Neutrophil (primary cell): ENCODE results near the gene TRAF1.

Experiments used
- H3K27ac ChIP-seq: fragments of 200-600 bp; sonication (generic); 2 replicates; pipeline ENCODE4 v1.5.1; 2016; ENCODE audit warnings: mild to moderate bottlenecking, moderate library complexity
- H3K27me3 ChIP-seq: fragments of 200-600 bp; sonication (generic); 2 replicates; pipeline ENCODE4 v1.6.0; 2016; ENCODE audit warnings: mild to moderate bottlenecking
- H3K36me3 ChIP-seq: fragments of 200-600 bp; sonication (generic); 2 replicates; pipeline ENCODE4 v1.5.1; 2017
- H3K4me1 ChIP-seq, 2 experiments: fragments of 200-600 bp in 1 of 2; sonication (generic) in 1 of 2; 1 replicate in 1 of 2; 2 replicates in 1 of 2; pipeline versions ENCODE4 v1.5.1 to v1.6.1; 2013 to 2016; ENCODE audit warnings: low read depth in 1 of 2, low read length in 1 of 2, mild to moderate bottlenecking in 1 of 2, moderate library complexity in 1 of 2; ENCODE audit not compliant: control insufficient read depth in 1 of 2, insufficient read depth in 1 of 2
- H3K4me3 ChIP-seq, 2 experiments: fragments of 200-600 bp in 1 of 2; sonication (generic) in 1 of 2; 1 replicate in 1 of 2; 2 replicates in 1 of 2; pipeline ENCODE4 v1.5.1; 2013 to 2016; ENCODE audit warnings: low read depth in 1 of 2, low read length in 1 of 2, mild to moderate bottlenecking in 1 of 2, moderate library complexity in 1 of 2
- H3K9me3 ChIP-seq: fragments of 200-600 bp; sonication (generic); 2 replicates; pipeline ENCODE4 v1.5.1; 2016
- TF ChIP-seq, protein P1 (sequence below): fragments of 200-600 bp; sonication (generic); IDR thresholded peaks from 2 replicates; pipeline ENCODE4 v1.5.1; 2016; ENCODE audit warnings: antibody characterized with exemption

TRAF1 gene

DNA sequence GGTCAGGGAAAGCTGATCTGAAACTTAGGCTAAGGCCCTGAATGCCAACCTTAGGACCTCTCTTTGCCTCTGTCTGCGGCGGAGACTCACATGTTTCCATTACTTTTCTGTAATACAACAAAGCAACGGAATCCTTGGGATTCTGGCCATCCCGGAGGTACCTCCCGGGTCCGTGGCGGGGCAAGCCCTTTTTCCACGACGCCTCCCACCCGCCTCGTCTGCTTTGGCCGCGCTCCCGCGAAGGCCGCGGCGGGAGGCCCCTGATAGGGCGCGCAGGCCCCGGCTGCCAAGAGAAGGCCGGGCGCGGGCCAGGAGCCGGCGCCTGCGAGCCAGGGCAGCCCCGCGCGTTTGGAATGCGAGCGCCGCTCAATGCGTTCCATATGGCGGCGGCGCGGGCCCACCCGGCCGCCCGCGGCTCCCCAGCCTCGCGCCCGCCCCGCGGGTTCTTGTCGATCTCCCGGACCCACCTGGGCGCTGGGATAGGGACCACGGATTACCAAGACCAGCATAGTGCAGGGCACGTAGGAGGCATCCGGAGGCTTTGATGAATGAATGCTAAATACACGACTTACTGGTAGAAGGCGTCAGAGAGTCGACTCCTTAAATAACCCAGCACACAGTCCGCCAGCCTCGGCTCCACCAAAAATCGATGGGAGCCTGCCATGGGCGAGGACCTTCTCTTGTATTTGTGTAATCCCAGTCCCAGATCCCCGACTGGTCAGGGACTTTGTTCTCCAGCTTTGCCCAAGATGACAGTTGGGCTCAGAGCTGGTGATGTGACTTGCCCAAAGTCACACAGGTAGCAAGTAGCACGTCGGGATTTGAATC, 32.1 kb downstream of the TRAF1 start:
- TF ChIP-seq, protein P1, sequence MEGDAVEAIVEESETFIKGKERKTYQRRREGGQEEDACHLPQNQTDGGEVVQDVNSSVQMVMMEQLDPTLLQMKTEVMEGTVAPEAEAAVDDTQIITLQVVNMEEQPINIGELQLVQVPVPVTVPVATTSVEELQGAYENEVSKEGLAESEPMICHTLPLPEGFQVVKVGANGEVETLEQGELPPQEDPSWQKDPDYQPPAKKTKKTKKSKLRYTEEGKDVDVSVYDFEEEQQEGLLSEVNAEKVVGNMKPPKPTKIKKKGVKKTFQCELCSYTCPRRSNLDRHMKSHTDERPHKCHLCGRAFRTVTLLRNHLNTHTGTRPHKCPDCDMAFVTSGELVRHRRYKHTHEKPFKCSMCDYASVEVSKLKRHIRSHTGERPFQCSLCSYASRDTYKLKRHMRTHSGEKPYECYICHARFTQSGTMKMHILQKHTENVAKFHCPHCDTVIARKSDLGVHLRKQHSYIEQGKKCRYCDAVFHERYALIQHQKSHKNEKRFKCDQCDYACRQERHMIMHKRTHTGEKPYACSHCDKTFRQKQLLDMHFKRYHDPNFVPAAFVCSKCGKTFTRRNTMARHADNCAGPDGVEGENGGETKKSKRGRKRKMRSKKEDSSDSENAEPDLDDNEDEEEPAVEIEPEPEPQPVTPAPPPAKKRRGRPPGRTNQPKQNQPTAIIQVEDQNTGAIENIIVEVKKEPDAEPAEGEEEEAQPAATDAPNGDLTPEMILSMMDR, result no peak
- Histone ChIP-seq H3K36me3 (no peaks in the 10 kb centered on the region), H3K9me3 (no peaks in the 10 kb centered on the region), H3K27ac (no peak overlapping the region), H3K27me3 (no peaks in the 10 kb centered on the region), H3K4me3 (no peak overlapping the region), H3K4me1 (no peaks in the 10 kb centered on the region)

DNA sequence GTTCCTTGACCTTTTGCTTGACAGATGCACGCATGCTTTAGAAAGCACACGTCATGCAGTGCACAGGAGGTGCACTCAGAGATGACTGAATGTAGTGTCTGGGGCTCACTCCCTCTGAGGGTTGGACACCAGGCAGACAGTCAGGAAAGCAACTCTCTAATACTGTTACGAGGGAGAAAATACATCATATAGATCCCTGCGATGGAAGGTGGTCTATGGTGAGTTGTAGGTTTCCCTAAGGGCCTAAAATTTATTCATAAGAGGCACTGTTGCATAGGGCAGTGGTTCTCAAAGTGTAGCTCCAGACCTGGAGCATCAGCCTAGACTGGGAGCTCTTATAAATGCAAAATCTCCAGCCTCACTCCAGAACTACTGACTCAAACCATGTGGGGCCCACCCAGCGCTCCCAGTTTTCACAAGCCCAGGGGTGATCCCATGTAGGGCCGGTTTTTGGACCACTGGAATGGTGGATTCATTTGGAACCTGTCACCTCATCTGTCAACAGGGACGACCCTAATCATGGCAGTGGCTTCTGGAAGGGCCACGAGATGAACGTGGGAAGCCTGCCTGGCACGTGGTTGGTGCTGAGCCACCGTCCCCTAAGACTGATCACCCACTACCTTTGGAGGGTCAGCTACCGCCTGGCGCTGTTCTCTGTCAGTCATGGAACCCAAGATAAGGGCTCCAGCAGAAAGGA, 32.8 kb downstream of the TRAF1 start:
- Histone ChIP-seq H3K27me3 (no peaks in the 10 kb centered on the region), H3K36me3 (no peaks in the 10 kb centered on the region), H3K9me3 (no peaks in the 10 kb centered on the region), H3K4me3 (no peak overlapping the region), H3K27ac (no peak overlapping the region), H3K4me1 (no peaks in the 10 kb centered on the region)
- TF ChIP-seq, protein P1, result no peak

DNA sequence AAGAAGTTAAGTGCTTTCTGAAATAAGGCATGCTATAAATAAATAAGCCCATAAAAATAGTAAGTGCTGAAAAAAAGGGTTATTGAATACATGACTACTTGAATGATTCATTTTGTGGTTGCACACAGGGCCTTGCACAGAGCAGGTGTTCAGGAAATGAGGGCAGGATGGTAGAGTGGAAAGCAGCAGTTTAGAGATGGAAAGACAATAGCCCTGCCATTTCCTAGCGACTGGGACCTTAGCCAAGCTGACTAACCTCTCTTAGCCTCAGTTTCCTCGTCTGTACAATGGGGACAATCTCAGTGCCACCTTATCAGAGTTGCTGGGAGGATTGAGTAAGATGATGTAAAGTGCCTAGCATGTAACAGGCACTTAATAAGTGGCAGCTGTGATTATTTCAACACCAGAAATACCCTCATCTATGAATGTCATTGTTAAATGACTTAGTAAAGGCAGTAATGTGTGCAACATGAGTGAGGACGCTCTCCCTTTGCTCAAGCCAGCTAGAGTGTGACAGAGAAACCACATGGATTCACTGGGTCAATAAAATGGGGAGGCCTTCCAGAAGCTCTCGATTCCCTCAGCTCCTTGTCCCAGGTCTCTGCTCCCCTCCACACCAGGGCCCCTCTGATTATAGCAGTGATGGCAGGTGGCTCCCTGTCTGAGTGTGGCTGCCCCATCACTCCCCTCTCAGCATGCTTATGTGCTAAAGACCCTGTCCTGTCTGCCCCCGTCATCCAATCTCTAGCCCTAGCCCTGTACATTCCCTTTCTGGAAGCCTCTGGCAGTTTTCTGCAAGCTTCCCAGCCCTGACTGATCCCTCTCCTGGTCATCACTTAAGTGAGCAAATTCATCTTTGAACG, 33.6 kb downstream of the TRAF1 start:
- TF ChIP-seq, protein P1, result no peak
- no peak overlapping the region for H3K4me3 ChIP-seq
- H3K27ac ChIP-seq, result no peak overlapping the region
- no peaks in the 10 kb centered on the region for H3K4me1 ChIP-seq
- H3K9me3 ChIP-seq, result no peaks in the 10 kb centered on the region
- H3K27me3 ChIP-seq, result no peaks in the 10 kb centered on the region
- H3K36me3 ChIP-seq, result no peaks in the 10 kb centered on the region

DNA sequence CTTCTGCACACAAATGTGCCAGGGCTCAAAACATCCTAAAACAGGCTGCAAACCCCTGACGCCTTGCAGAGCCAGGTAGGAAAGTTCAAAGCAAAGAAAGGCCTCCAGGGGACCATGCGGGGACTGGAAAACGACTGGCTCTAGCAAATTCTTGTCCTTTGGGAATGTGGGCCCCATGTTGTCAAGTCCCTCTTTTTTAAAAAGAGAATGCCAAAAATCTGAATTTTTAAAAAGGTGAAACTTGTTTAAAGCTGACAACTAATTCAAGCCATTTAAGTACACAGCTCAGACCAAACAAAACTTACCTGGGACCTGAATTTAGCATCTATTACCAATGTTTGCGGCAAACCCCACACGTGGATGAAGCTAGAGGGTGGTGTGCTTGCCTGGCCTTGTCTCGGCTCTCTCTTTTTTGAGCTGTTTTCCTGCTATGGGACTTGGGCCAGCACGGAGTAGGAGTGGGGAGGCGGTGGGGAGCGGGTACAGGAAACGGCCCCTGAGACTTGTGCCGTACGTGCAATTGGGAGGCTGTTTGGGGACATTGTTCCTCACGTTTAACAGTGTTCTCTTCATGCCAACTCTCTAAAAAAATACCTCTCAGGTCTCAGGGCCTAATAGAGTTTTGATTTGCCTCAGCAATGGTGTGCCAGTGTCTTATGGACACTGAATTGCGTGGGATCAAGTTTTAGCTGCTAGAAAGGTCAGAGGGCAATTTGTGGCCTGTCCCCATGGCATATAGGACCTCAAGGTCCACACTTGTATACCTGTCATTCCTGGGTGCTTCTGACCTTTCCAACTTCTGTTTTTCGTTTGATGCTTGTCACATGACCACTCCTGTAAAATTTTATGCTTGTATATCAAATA, 34.5 kb downstream of the TRAF1 start:
- Histone ChIP-seq H3K4me3 (no peak overlapping the region), H3K36me3 (no peaks in the 10 kb centered on the region), H3K4me1 (no peaks in the 10 kb centered on the region), H3K27ac (no peak overlapping the region), H3K27me3 (no peaks in the 10 kb centered on the region), H3K9me3 (no peaks in the 10 kb centered on the region)
- TF ChIP-seq, protein P1, result no peak
